ENCODE data around the gene PRR33.

GRCh38 chr11:1924181-1924580, 32.5 kb upstream of the PRR33 start:
- TF ChIP-seq EP300 (IDR thresholded peaks at IDR 0.05) (no peak), CTCF (IDR thresholded peaks at IDR 0.05) (no peak), POLR2A (IDR thresholded peaks at IDR 0.05) (no peak)
